GM18505 (cell line): ENCODE measurements around the gene CD164L2.

Source experiments
- ATAC-seq: cut with Tn5 transposase; IDR thresholded peaks from one replicate; pipeline ENCODE4 v1.9.1; 2021; ENCODE audit not compliant: unreplicated experiment
- POLR2A ChIP-seq: IDR thresholded peaks from 4 replicates; pipeline ENCODE4 v1.6.1; 2011; ENCODE audit warnings: borderline replicate concordance; ENCODE audit not compliant: insufficient read depth, insufficient read length; ENCODE audit errors: extremely low read depth

CD164L2 gene

GRCh38 chr1:27350663-27351540 lies 32.2 kb downstream of the CD164L2 start:
- no peak for ATAC-seq

GRCh38 chr1:27349784-27350662 lies 33.1 kb downstream of the CD164L2 start:
- no peak for ATAC-seq
- TF ChIP-seq POLR2A: no peak

More at GRCh38 chr1:27350663-27351540, 32.2 kb downstream of the CD164L2 start:
- no peak for TF ChIP-seq POLR2A

GRCh38 chr1:27348861-27349783 lies 34.0 kb downstream of the CD164L2 start:
- ATAC-seq: no peak
- no peak for TF ChIP-seq POLR2A

- ATAC-seq: no peak
- TF ChIP-seq POLR2A: no peak
Measured at GRCh38 chr1:27346991-27347624, 36.0 kb downstream of the CD164L2 start.

- ATAC-seq: no peak
- TF ChIP-seq POLR2A: no peak
Measured at GRCh38 chr1:27346357-27346756, 36.8 kb downstream of the CD164L2 start.

GRCh38 chr1:27345272-27345671 lies 37.9 kb downstream of the CD164L2 start:
- no peak for TF ChIP-seq POLR2A
- no peak for ATAC-seq

- ATAC-seq: no peak
- no peak for TF ChIP-seq POLR2A
Measured at GRCh38 chr1:27343639-27344025, 39.5 kb downstream of the CD164L2 start.

- ATAC-seq: peak; percentile 50
- TF ChIP-seq POLR2A: no peak
Measured at GRCh38 chr1:27342778-27343638, 40.1 kb downstream of the CD164L2 start.

GRCh38 chr1:27342391-27342777 lies 40.7 kb downstream of the CD164L2 start:
- ATAC-seq: no peak
- no peak for TF ChIP-seq POLR2A

- ATAC-seq: peak; percentile 39
- peak; percentile 47 for TF ChIP-seq POLR2A
Measured at GRCh38 chr1:27341525-27342252, 41.4 kb downstream of the CD164L2 start, which contains the start of gene SYTL1. Gene SYTL1 (plus strand): TSS chr1:27342022. CDS start chr1:27345335, 3,313 bp downstream.

- no peak for ATAC-seq
- TF ChIP-seq POLR2A: no peak
Measured at GRCh38 chr1:27339213-27339612, 43.9 kb downstream of the CD164L2 start.
